RWPE2 (cell line): Measurements from ENCODE around the gene SELENON.
A peak's percentile ranks its signal among the peaks of the same experiment; 100 is the strongest.

Experiments
- ATAC-seq: fragments of 200-7000 bp; cut with Tn5 transposase; 3 replicates; pipeline ENCODE4 v1.9.1; 2021; ENCODE audit warnings: low read depth
- DNase-seq: peaks from one replicate; pipeline ENCODE4 v3.0.0-alpha.2; 2020; ENCODE audit warnings: low spot score
- H3K27ac ChIP-seq: fragments of 450-650 bp; 2 replicates; pipeline ENCODE4 v1.5.1; 2017; ENCODE audit warnings: mild to moderate bottlenecking; ENCODE audit not compliant: poor library complexity, severe bottlenecking
- H3K27me3 ChIP-seq: fragments of 250-450 bp; sonication (Bioruptor Pico); 2 replicates; pipeline ENCODE4 v1.5.1; 2021; ENCODE audit warnings: mild to moderate bottlenecking, moderate library complexity; ENCODE audit not compliant: insufficient read depth, poor library complexity, severe bottlenecking
- H3K36me3 ChIP-seq: fragments of 250-450 bp; sonication (Bioruptor Pico); 2 replicates; pipeline ENCODE4 v1.5.1; 2020; ENCODE audit warnings: low read depth, mild to moderate bottlenecking, moderate library complexity
- H3K4me1 ChIP-seq: fragments of 250-450 bp; sonication (Bioruptor Pico); 2 replicates; pipeline ENCODE4 v1.5.1; 2021; ENCODE audit warnings: mild to moderate bottlenecking, moderate library complexity; ENCODE audit not compliant: insufficient read depth, poor library complexity, severe bottlenecking
- H3K4me3 ChIP-seq: fragments of 250-450 bp; sonication (Bioruptor Pico); 2 replicates; pipeline ENCODE4 v1.5.1; 2021; ENCODE audit warnings: mild to moderate bottlenecking, moderate library complexity; ENCODE audit not compliant: severe bottlenecking
- H3K9me3 ChIP-seq: fragments of 250-450 bp; sonication (Bioruptor Pico); 2 replicates; pipeline ENCODE4 v1.5.1; 2021; ENCODE audit warnings: mild to moderate bottlenecking, moderate library complexity; ENCODE audit not compliant: severe bottlenecking
- CTCF ChIP-seq: fragments of 450-650 bp; IDR thresholded peaks from one replicate; pipeline ENCODE4 v1.5.1; 2017; ENCODE audit warnings: mild to moderate bottlenecking, moderate library complexity; ENCODE audit not compliant: poor library complexity, severe bottlenecking

Gene SELENON

DNA sequence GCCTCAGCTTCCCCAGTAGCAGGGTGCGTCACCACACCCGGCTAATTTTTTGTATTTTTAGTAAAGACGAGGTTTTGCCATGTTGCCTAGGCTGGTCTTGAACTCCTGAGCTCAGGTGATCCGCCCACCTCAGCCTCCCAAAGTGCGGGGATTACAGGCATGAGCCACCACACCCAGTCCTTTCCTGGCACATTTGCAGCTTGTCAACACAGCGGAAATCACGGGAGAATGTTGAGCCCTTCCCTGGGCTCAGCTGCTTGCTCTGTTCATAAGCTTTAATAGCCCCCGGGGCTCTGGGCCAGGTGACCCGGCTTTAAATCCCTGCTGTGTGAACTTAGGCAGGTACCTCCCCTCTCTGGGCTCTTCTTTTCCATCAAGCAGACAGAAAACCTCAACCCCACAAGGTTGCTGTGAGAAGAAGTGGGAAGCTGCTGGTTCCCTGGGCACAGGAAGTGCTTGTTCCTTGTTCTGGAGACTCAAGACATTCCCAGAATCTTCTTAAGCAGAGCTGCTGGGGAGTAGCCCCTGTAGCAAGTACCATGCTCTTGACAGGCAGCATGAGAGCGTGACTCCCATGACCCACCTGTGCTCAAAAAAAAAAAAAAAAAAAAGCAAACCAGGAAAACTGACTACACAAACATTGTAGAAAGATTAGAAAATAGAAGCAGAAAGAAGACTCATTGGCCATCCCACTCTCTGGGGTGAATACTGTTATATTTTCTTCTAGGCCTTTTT is 14.5 kb upstream of the SELENON start:
- Histone ChIP-seq H3K9me3 (no peaks in the 10 kb centered on the region), H3K4me1 (no peaks in the 10 kb centered on the region), H3K4me3 (no peak overlapping the region), H3K27me3 (no peaks in the 10 kb centered on the region), H3K27ac (no peak overlapping the region), H3K36me3 (no peaks in the 10 kb centered on the region)
- no peak for TF ChIP-seq CTCF
- ATAC-seq (no peak), DNase-seq (no peak)

GRCh38 chr1:25786887-25787759 is 12.9 kb upstream of the SELENON start:
- Histone ChIP-seq H3K36me3 (no peaks in the 10 kb centered on the region), H3K9me3 (no peaks in the 10 kb centered on the region), H3K4me1 (no peaks in the 10 kb centered on the region), H3K27ac (no peak overlapping the region), H3K4me3 (no peak overlapping the region), H3K27me3 (no peaks in the 10 kb centered on the region)
- TF ChIP-seq CTCF: no peak
- ATAC-seq (peak; percentile 48; the same call in 1 of the 3 replicates), DNase-seq (no peak)

GRCh38 chr1:25787760-25788166 is 12.2 kb upstream of the SELENON start:
- H3K27ac ChIP-seq: no peak overlapping the region
- H3K4me3 ChIP-seq: no peak overlapping the region
- no peaks in the 10 kb centered on the region for H3K27me3 ChIP-seq
- no peak for ATAC-seq
- TF ChIP-seq CTCF: no peak
- no peak for DNase-seq
- H3K9me3 ChIP-seq: no peaks in the 10 kb centered on the region
- H3K36me3 ChIP-seq: no peaks in the 10 kb centered on the region
- H3K4me1 ChIP-seq: no peaks in the 10 kb centered on the region

DNA sequence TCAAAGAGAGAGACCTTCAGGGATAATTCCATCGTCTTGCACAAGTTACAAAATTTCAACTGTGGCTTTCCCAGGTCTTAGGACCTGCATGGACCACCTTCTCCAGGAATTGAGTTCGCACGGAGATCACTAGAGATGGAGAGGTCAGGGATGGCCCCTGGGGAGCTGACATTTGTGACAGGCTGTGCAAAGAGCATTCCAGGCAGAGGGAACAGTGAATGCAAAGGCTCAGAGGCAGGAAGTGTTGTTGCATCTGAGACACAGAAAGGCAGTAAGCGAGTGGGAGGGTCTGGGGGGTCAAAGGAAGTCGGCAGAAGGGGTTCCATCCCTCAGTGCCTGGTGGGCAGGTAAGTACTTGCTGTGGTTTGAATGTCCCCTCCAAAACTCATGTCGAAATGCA is 9.5 kb upstream of the SELENON start:
- Histone ChIP-seq H3K36me3 (no peaks in the 10 kb centered on the region), H3K4me1 (no peaks in the 10 kb centered on the region), H3K27ac (no peak overlapping the region), H3K27me3 (no peaks in the 10 kb centered on the region), H3K9me3 (no peaks in the 10 kb centered on the region), H3K4me3 (no peak overlapping the region)
- TF ChIP-seq CTCF: no peak
- no peak for DNase-seq
- ATAC-seq: no peak
